Nephron (organoid): Measurements from ENCODE around the gene CBX2.
A peak's percentile ranks its signal among the peaks of the same experiment; 100 is the strongest.

Source experiments
- H3K27ac Mint-ChIP-seq, 3 experiments: 2 replicates each; pipeline ENCODE4 v1.8.0; 2020; ENCODE audit warnings: mixed read lengths in 3 of 3, mild to moderate bottlenecking in 2 of 3, moderate library complexity in 1 of 3
- H3K27me3 Mint-ChIP-seq: 2 replicates; pipeline ENCODE4 v1.8.0; 2021; ENCODE audit warnings: low read depth, mild to moderate bottlenecking, moderate library complexity, mixed read lengths
- H3K36me3 Mint-ChIP-seq: 2 replicates; pipeline ENCODE4 v1.8.0; 2020; ENCODE audit warnings: low read depth, mixed read lengths
- H3K4me1 Mint-ChIP-seq: 2 replicates; pipeline ENCODE4 v1.8.0; 2020; ENCODE audit warnings: mixed read lengths
- H3K4me3 Mint-ChIP-seq, 3 experiments: 2 replicates each; pipeline ENCODE4 v1.8.0; 2020; ENCODE audit warnings: mild to moderate bottlenecking in 3 of 3, mixed read lengths in 3 of 3, moderate library complexity in 2 of 3
- H3K9me3 Mint-ChIP-seq: 2 replicates; pipeline ENCODE4 v1.8.0; 2020; ENCODE audit warnings: mixed read lengths
- TF ChIP-seq, protein P1 (sequence below), 3 experiments: fragments of 200-600 bp; sonication (generic); IDR thresholded peaks; one replicate each; pipeline ENCODE4 v1.5.0; 2021; ENCODE audit warnings: antibody characterized with exemption in 3 of 3; ENCODE audit not compliant: unreplicated experiment in 3 of 3

The CBX2 gene

DNA sequence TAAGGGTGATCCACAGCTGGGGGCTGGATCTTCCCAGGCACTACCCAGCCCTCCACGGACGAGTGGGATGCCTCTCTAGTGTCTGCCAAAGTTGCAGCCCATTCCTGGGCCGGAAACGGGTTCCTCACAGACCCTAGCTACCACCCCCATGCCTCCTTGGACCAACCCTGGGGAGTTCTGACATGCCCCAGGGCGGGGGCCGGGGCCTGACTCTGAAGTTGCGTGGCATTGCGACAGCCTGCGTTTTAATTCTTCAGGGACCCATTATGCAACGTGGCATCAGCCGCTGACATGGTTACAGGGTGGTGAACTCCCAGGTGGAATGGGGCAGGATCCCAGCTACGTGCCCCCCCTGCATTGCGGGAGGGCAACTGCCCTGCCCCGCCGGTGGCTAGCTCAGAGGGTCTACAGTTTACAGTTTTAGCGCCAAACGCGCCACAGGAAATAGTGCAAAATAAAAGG is 58.6 kb downstream of the CBX2 start:
- peaks cover 61% of the 10 kb centered on the region for H3K27me3 Mint-ChIP-seq
- H3K4me1 Mint-ChIP-seq: peaks cover 22% of the 10 kb centered on the region
- no peaks in the 10 kb centered on the region for H3K9me3 Mint-ChIP-seq
- TF ChIP-seq, protein P1, sequence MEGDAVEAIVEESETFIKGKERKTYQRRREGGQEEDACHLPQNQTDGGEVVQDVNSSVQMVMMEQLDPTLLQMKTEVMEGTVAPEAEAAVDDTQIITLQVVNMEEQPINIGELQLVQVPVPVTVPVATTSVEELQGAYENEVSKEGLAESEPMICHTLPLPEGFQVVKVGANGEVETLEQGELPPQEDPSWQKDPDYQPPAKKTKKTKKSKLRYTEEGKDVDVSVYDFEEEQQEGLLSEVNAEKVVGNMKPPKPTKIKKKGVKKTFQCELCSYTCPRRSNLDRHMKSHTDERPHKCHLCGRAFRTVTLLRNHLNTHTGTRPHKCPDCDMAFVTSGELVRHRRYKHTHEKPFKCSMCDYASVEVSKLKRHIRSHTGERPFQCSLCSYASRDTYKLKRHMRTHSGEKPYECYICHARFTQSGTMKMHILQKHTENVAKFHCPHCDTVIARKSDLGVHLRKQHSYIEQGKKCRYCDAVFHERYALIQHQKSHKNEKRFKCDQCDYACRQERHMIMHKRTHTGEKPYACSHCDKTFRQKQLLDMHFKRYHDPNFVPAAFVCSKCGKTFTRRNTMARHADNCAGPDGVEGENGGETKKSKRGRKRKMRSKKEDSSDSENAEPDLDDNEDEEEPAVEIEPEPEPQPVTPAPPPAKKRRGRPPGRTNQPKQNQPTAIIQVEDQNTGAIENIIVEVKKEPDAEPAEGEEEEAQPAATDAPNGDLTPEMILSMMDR (IDR thresholded peaks at IDR 0.05; ENCODE audit: unreplicated experiment in 3 of 3): no peak
- H3K4me3 Mint-ChIP-seq: peak overlapping the region; percentile 90 to 94 (median 91)
- peaks cover 16% of the 10 kb centered on the region for H3K36me3 Mint-ChIP-seq
- peak overlapping the region in 1 of 3 experiments; percentile 51 for H3K27ac Mint-ChIP-seq

DNA sequence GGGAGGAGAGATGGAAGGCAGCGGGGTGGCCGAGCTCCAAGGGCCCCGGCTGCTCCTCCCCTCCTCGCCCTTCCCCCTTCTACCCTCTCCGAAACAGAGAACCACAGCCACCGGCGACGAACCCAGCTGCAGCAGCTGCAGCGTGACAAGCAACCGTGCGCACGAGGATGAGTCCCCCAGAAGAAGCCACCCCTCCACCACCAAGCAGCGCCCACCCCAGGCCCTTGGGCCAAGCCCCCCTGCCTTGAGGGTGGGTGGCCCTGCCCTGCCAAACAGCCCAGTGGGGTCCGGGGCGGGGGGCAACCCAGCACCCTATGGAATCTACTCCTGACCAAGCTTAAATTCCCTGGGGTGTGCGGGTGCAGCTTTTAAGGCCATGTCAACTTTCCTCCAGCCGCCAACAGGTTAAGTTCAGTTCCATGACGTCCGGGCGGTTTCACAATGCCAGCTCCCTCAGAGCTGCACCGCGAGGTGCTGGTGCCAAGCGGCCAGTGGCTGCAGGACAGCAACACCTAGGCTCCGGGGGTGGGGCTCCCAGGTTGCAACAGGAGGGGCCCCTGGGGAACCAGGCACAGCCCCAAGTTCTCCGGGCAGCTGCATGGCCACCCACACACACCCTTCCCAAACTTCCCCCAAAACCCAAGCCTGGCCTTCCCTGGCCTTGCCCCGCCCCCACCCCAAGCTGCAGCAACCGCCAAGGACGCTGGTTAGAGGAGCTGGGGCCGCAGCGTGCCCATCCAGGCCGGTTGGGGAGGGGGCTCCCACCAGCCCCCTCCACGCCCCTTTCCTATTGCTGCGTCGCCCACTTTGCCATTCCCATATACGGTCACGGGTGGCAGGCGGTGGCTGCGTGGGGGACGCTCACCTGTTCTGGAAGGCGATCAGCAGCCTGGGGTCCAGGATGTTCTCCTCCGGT is 59.3 kb downstream of the CBX2 start:
- TF ChIP-seq, protein P1 (IDR thresholded peaks at IDR 0.05; ENCODE audit: unreplicated experiment in 3 of 3): no peak
- Mint-ChIP-seq H3K4me1 (peaks cover 21% of the 10 kb centered on the region), H3K9me3 (no peaks in the 10 kb centered on the region), H3K4me3 (peak overlapping the region; percentile 90 to 94 (median 91)), H3K27me3 (peaks cover 64% of the 10 kb centered on the region), H3K36me3 (peaks cover 16% of the 10 kb centered on the region), H3K27ac (peak overlapping the region; percentile 51 to 95 (median 93))
